T-cell (primary cell): Measurements from ENCODE around the gene SAMD4A. TPM values are rescaled to one million over a fixed set of nuclear protein-coding genes. Genes with fewer than 3 reads are reported as not detected.

ENCODE experiments used
- ATAC-seq, 4 experiments: fragments of 200-7000 bp in 3 of 4; fragments of 150-1000 bp in 1 of 4; cut with Tn5 transposase; replicated peaks in 1 of 4; 1 replicate in 3 of 4; 2 replicates in 1 of 4; pipeline ENCODE4 v1.10.0; 2021; ENCODE audit warnings: moderate library complexity in 3 of 4, mild to moderate bottlenecking in 2 of 4, moderate number of reproducible peaks in 1 of 4
- CTCF ChIA-PET, 2 donors: fragments of 300-600 bp; sonication (Branson Sonifier 250); formaldehyde crosslinking; loops; one replicate each; lab custom pipeline; 2022; ENCODE audit warnings: antibody characterized with exemption in 2 of 2; lab: Charles Lee
- POLR2A ChIA-PET, 2 donors: fragments of 300-600 bp; sonication (Branson Sonifier 250); formaldehyde crosslinking; loops; one replicate each; lab custom pipeline; 2022; ENCODE audit warnings: antibody characterized with exemption in 2 of 2; lab: Charles Lee
- DNase-seq, 35 experiments: peaks; one replicate each; pipeline versions ENCODE4 v3.0.0 to v3.0.0-alpha.2; 2013 to 2023
- H3K27ac ChIP-seq: one replicate; pipeline ENCODE4 v1.5.1; 2013; ENCODE audit warnings: low read length
- H3K27me3 ChIP-seq, 2 experiments: replicated peaks in 1 of 2; 1 replicate in 1 of 2; 2 replicates in 1 of 2; pipeline versions ENCODE4 v1.6.1 to v1.7.0; 2013; ENCODE audit warnings: low read length in 1 of 2, mixed read lengths in 1 of 2; ENCODE audit not compliant: control insufficient read depth in 2 of 2, insufficient read depth in 2 of 2; ENCODE audit errors: extremely low read depth in 1 of 2
- H3K36me3 ChIP-seq, 2 donors: 1 replicate in 1 of 2; 2 replicates in 1 of 2; pipeline versions ENCODE4 v1.6.1 to v1.7.0; 2013; ENCODE audit warnings: low read length in 1 of 2; ENCODE audit not compliant: control insufficient read depth in 2 of 2, insufficient read depth in 1 of 2; ENCODE audit errors: extremely low read depth in 1 of 2
- H3K4me1 ChIP-seq, 2 experiments: 1 replicate in 1 of 2; 2 replicates in 1 of 2; pipeline versions ENCODE4 v1.6.1 to v1.7.0; 2013; ENCODE audit warnings: low read length in 2 of 2, mixed read lengths in 1 of 2; ENCODE audit not compliant: insufficient read depth in 2 of 2, control insufficient read depth in 1 of 2; ENCODE audit errors: extremely low read depth in 1 of 2
- H3K4me3 ChIP-seq, 2 donors: 1 replicate in 1 of 2; 2 replicates in 1 of 2; pipeline versions ENCODE4 v1.5.1 to v1.7.0; 2013; ENCODE audit warnings: mild to moderate bottlenecking in 2 of 2, low read length in 1 of 2, moderate library complexity in 1 of 2; ENCODE audit not compliant: control insufficient read depth in 1 of 2; ENCODE audit errors: extremely low read depth in 1 of 2
- H3K9me3 ChIP-seq: 2 replicates; pipeline ENCODE4 v1.7.0; 2013
- H3K27ac Mint-ChIP-seq, 2 donors: one replicate each; pipeline ENCODE4 v1.8.0; 2020 to 2021; ENCODE audit warnings: mild to moderate bottlenecking in 2 of 2, mixed read lengths in 2 of 2
- H3K27me3 Mint-ChIP-seq, 2 donors: one replicate each; pipeline ENCODE4 v1.8.0; 2021 to 2022; ENCODE audit warnings: mixed read lengths in 2 of 2
- H3K36me3 Mint-ChIP-seq: one replicate; pipeline ENCODE4 v1.8.0; 2021; ENCODE audit warnings: mixed read lengths
- H3K4me1 Mint-ChIP-seq, 3 donors: one replicate each; pipeline ENCODE4 v1.8.0; 2020 to 2022; ENCODE audit warnings: mixed read lengths in 3 of 3, mild to moderate bottlenecking in 1 of 3
- H3K4me3 Mint-ChIP-seq, 3 donors: one replicate each; pipeline ENCODE4 v1.8.0; 2020 to 2022; ENCODE audit warnings: mild to moderate bottlenecking in 3 of 3, mixed read lengths in 3 of 3, moderate library complexity in 3 of 3
- H3K9me3 Mint-ChIP-seq, 3 donors: one replicate each; pipeline ENCODE4 v1.8.0; 2020 to 2022; ENCODE audit warnings: mixed read lengths in 3 of 3
- WGBS: methylation state at CpG from one replicate; pipeline ENCODE4 v1.1.5; 2013; ENCODE audit warnings: missing lambda C conversion rate; ENCODE audit not compliant: insufficient coverage; 5-methylcytosine and 5-hydroxymethylcytosine counted together
- total RNA-seq, 35 experiments: library from RNA in 6 of 35; stranded (reverse) in 6 of 35; fragments of 120-200 nt in 1 of 35; gene quantifications; one replicate each; pipeline versions ENCODE4 v1.2.1 to v1.2.4 and lab custom pipeline; 2013 to 2026

Gene SAMD4A
- total RNA-seq, 5 donors from 2014 or later (not counting 1 experiment from before 2014, with no cell fraction given): 1.2 to 3.9 (median 1.3) TPM

- WGBS: no CpG with 5 or more reads among the region's 1 CpG
Measured at GRCh38 chr14:54695196-54695595, 128.3 kb downstream of the SAMD4A start.

GRCh38 chr14:54697001-54697400, 130.1 kb downstream of the SAMD4A start:
- CTCF ChIA-PET: no interaction called here
- H3K27ac Mint-ChIP-seq: no peak overlapping the region

More at GRCh38 chr14:54695196-54695595, 128.3 kb downstream of the SAMD4A start:
- Mint-ChIP-seq H3K4me1 (no peaks in the 10 kb centered on the region), H3K27me3 (peaks cover 13 to 20% of the 10 kb centered on the region in 2 donors), H3K4me3 (no peak overlapping the region), H3K9me3 (no peaks in the 10 kb centered on the region), H3K27ac (no peak overlapping the region), H3K36me3 (no peaks in the 10 kb centered on the region)
- ChIA-PET CTCF (no interaction called here), POLR2A (no interaction called here)
- no peak for DNase-seq
- Histone ChIP-seq H3K36me3 (no peaks in the 10 kb centered on the region), H3K4me1 (no peaks in the 10 kb centered on the region), H3K27me3 (peaks cover 0 to 8% of the 10 kb centered on the region in 2 experiments), H3K27ac (no peak overlapping the region), H3K9me3 (no peaks in the 10 kb centered on the region), H3K4me3 (no peak overlapping the region)
- ATAC-seq: no peak

GRCh38 chr14:54697803-54698202, 130.9 kb downstream of the SAMD4A start:
- ChIA-PET CTCF (no interaction called here), POLR2A (no interaction called here)
- Histone ChIP-seq H3K27ac (no peak overlapping the region), H3K9me3 (no peaks in the 10 kb centered on the region), H3K27me3 (peaks cover 0 to 8% of the 10 kb centered on the region in 2 experiments), H3K4me1 (no peaks in the 10 kb centered on the region), H3K4me3 (no peak overlapping the region), H3K36me3 (no peaks in the 10 kb centered on the region)
- Mint-ChIP-seq H3K27me3 (peaks cover 15 to 16% of the 10 kb centered on the region in 2 donors), H3K4me1 (no peaks in the 10 kb centered on the region), H3K36me3 (no peaks in the 10 kb centered on the region), H3K9me3 (no peaks in the 10 kb centered on the region), H3K4me3 (no peak overlapping the region), H3K27ac (no peak overlapping the region)
- no peak for ATAC-seq
- WGBS: 96% methylated on average over 2 of the region's 4 CpGs
- DNase-seq: no peak

More at GRCh38 chr14:54697001-54697400, 130.1 kb downstream of the SAMD4A start:
- 87% methylated on average over 3 of the region's 5 CpGs for WGBS
- no peaks in the 10 kb centered on the region for H3K9me3 ChIP-seq
- H3K36me3 ChIP-seq: no peaks in the 10 kb centered on the region
- no peaks in the 10 kb centered on the region for H3K4me1 ChIP-seq
- peaks cover 0 to 8% of the 10 kb centered on the region in 2 experiments for H3K27me3 ChIP-seq
- ATAC-seq (no peak), DNase-seq (no peak)
- Mint-ChIP-seq H3K4me1 (no peaks in the 10 kb centered on the region), H3K36me3 (no peaks in the 10 kb centered on the region), H3K27me3 (peaks cover 16 to 20% of the 10 kb centered on the region in 2 donors), H3K4me3 (no peak overlapping the region), H3K9me3 (no peaks in the 10 kb centered on the region)
- no peak overlapping the region for H3K4me3 ChIP-seq
- POLR2A ChIA-PET: no interaction called here
- no peak overlapping the region for H3K27ac ChIP-seq

GRCh38 chr14:54698501-54698900, 131.6 kb downstream of the SAMD4A start:
- DNase-seq: no peak
- Mint-ChIP-seq H3K27me3 (peaks cover 12% of the 10 kb centered on the region in 2 donors), H3K4me1 (no peaks in the 10 kb centered on the region), H3K9me3 (no peaks in the 10 kb centered on the region), H3K36me3 (no peaks in the 10 kb centered on the region), H3K4me3 (no peak overlapping the region), H3K27ac (no peak overlapping the region)
- CTCF ChIA-PET: no interaction called here
- Histone ChIP-seq H3K4me1 (no peaks in the 10 kb centered on the region), H3K4me3 (no peak overlapping the region), H3K27me3 (peaks cover 0 to 8% of the 10 kb centered on the region in 2 experiments), H3K27ac (no peak overlapping the region), H3K36me3 (no peaks in the 10 kb centered on the region), H3K9me3 (no peaks in the 10 kb centered on the region)
- POLR2A ChIA-PET: interaction anchor here in 1 of 2 donors (0.7 kb wide), 1 partner anchor 8 kb away, joined by 4 read pairs; no protein-coding TSS in a partner anchor
- no peak for ATAC-seq
- WGBS: no CpG with 5 or more reads among the region's 6 CpGs

GRCh38 chr14:54698966-54699530, 132.1 kb downstream of the SAMD4A start:
- H3K36me3 Mint-ChIP-seq: no peaks in the 10 kb centered on the region
- H3K27ac Mint-ChIP-seq: no peak overlapping the region
- DNase-seq (no peak), ATAC-seq (no peak)
- no peaks in the 10 kb centered on the region for H3K4me1 Mint-ChIP-seq
- Histone ChIP-seq H3K27me3 (peaks cover 0 to 8% of the 10 kb centered on the region in 2 experiments), H3K9me3 (no peaks in the 10 kb centered on the region), H3K4me3 (no peak overlapping the region), H3K27ac (no peak overlapping the region), H3K36me3 (no peaks in the 10 kb centered on the region), H3K4me1 (no peaks in the 10 kb centered on the region)
- no peak overlapping the region for H3K4me3 Mint-ChIP-seq
- no peaks in the 10 kb centered on the region for H3K9me3 Mint-ChIP-seq
- no CpG with 5 or more reads among the region's 1 CpG for WGBS
- CTCF ChIA-PET: no interaction called here
- POLR2A ChIA-PET: interaction anchor here in 1 of 2 donors (0.7 kb wide), 1 partner anchor 9 kb away, joined by 4 read pairs; no protein-coding TSS in a partner anchor
- H3K27me3 Mint-ChIP-seq: peaks cover 7% of the 10 kb centered on the region in 2 donors

- no peak overlapping the region for H3K27ac Mint-ChIP-seq
- Histone ChIP-seq H3K4me3 (no peak overlapping the region), H3K27me3 (peaks cover 0 to 3% of the 10 kb centered on the region in 2 experiments), H3K9me3 (no peaks in the 10 kb centered on the region), H3K36me3 (no peaks in the 10 kb centered on the region), H3K4me1 (no peaks in the 10 kb centered on the region), H3K27ac (no peak overlapping the region)
- no peaks in the 10 kb centered on the region for H3K9me3 Mint-ChIP-seq
- DNase-seq: no peak
- POLR2A ChIA-PET: no interaction called here
- WGBS: 80% methylated on average over 1 of the region's 3 CpGs
- CTCF ChIA-PET: interaction anchor here in 1 of 2 donors (0.6 kb wide), 1 partner anchor 390 kb away, joined by 7 read pairs; no protein-coding TSS in a partner anchor
- no peaks in the 10 kb centered on the region for H3K4me1 Mint-ChIP-seq
- H3K36me3 Mint-ChIP-seq: no peaks in the 10 kb centered on the region
- no peak for ATAC-seq
- H3K27me3 Mint-ChIP-seq: peaks cover 3% of the 10 kb centered on the region in 2 donors
- H3K4me3 Mint-ChIP-seq: no peak overlapping the region
Measured at GRCh38 chr14:54699735-54700134, 132.8 kb downstream of the SAMD4A start.
